ENCODE data around the gene CRYBA1.

The CRYBA1 gene

GRCh38 chr17:29293890-29294579 is 47.4 kb downstream of the CRYBA1 start, which contains the start of gene NUFIP2:
Gene NUFIP2 (minus strand): TSS chr17:29294148. CDS start chr17:29294059, 89 bp downstream.
- peak; percentile 92 for DNase-seq (ENCODE audit: low read depth)
- TF ChIP-seq CTCF (conservative IDR thresholded peaks at IDR 0.05; ENCODE audit: low read depth, low read length), result no peak
- H3K4me3 ChIP-seq (ENCODE audit: low read length), result peak within 1 kb of the TSS; percentile 98

GRCh38 chr17:29294580-29294900 is 47.9 kb downstream of the CRYBA1 start:
- no peak for TF ChIP-seq CTCF (conservative IDR thresholded peaks at IDR 0.05; ENCODE audit: low read depth, low read length)
- DNase-seq (ENCODE audit: low read depth), result no peak
- peak overlapping the region; percentile 98 for H3K4me3 ChIP-seq (ENCODE audit: low read length)

GRCh38 chr17:29295420-29295819 is 48.8 kb downstream of the CRYBA1 start:
- no peak overlapping the region for H3K4me3 ChIP-seq (ENCODE audit: low read length)

GRCh38 chr17:29299031-29299430 is 52.4 kb downstream of the CRYBA1 start:
- TF ChIP-seq CTCF (conservative IDR thresholded peaks at IDR 0.05; ENCODE audit: low read depth, low read length), result no peak
- no peak for DNase-seq (ENCODE audit: low read depth)
- H3K4me3 ChIP-seq (ENCODE audit: low read length), result no peak overlapping the region

More at GRCh38 chr17:29295420-29295819, 48.8 kb downstream of the CRYBA1 start:
- DNase-seq (ENCODE audit: low read depth), result no peak
- no peak for TF ChIP-seq CTCF (conservative IDR thresholded peaks at IDR 0.05; ENCODE audit: low read depth, low read length)

GRCh38 chr17:29303386-29303785 is 56.7 kb downstream of the CRYBA1 start:
- H3K4me3 ChIP-seq (ENCODE audit: low read length), result no peak overlapping the region
- no peak for TF ChIP-seq CTCF (conservative IDR thresholded peaks at IDR 0.05; ENCODE audit: low read depth, low read length)
- DNase-seq (ENCODE audit: low read depth), result no peak

Measured in retinal pigment epithelial cell (primary cell).